ENCODE measurements around the gene TIA1. TPM values are rescaled to one million over a fixed set of nuclear protein-coding genes. Genes with fewer than 3 reads are reported as not detected.
"Not testable (repeated sequence)": the region's sequence is repeated elsewhere in the genome, so short reads cannot be mapped to it uniquely, and the experiment has no call there.

Gene TIA1
- total RNA-seq, 1 experiment from 2014 or later: 192 TPM

- Histone ChIP-seq H3K27me3 (ENCODE audit: low read length) (no peaks in the 10 kb centered on the region), H3K4me3 (ENCODE audit: low read length) (no peak overlapping the region), H3K4me2 (ENCODE audit: low read depth, low read length, poor library complexity, severe bottlenecking) (no peak overlapping the region), H3K4me1 (ENCODE audit: low read length) (peaks cover 7% of the 10 kb centered on the region), H3K9me2 (replicated peaks; ENCODE audit: insufficient read depth, low read length) (no peaks in the 10 kb centered on the region), H3K9me3 (ENCODE audit: low read length) (no peaks in the 10 kb centered on the region), H2AFZ (ENCODE audit: low read length) (no peak overlapping the region), H3K27ac (ENCODE audit: low read length) (no peak overlapping the region), H3K9ac (ENCODE audit: low read length) (no peak overlapping the region), H3K79me2 (ENCODE audit: low read length) (peaks cover 15% of the 10 kb centered on the region), H3K36me3 (ENCODE audit: insufficient read depth, low read length) (no peaks in the 10 kb centered on the region), H4K20me1 (ENCODE audit: insufficient read depth, low read depth, low read length) (no peaks in the 10 kb centered on the region)
- DNase-seq: no peak
These were observed 55.9 kb downstream of the TIA1 start for GRCh38 chr2:70192516-70192915.

GRCh38 chr2:70191244-70191735, 57.1 kb downstream of the TIA1 start:
- Histone ChIP-seq H3K9ac (ENCODE audit: low read length) (peak overlapping the region; percentile 93), H3K4me3 (ENCODE audit: low read length) (peak overlapping the region; percentile 89)

GRCh38 chr2:70190418-70191243, 57.8 kb downstream of the TIA1 start, which contains the start of gene C2orf42:
C2orf42 (minus strand) TSS chr2:70191019; CDS start chr2:70181985, 9,034 bp downstream.
- Histone ChIP-seq H3K79me2 (ENCODE audit: low read length) (peaks cover 15% of the 10 kb centered on the region), H3K36me3 (ENCODE audit: insufficient read depth, low read length) (no peaks in the 10 kb centered on the region), H3K27me3 (ENCODE audit: low read length) (no peaks in the 10 kb centered on the region), H4K20me1 (ENCODE audit: insufficient read depth, low read depth, low read length) (no peaks in the 10 kb centered on the region), H2AFZ (ENCODE audit: low read length) (peak within 1 kb of the TSS; percentile 85), H3K4me2 (ENCODE audit: low read depth, low read length, poor library complexity, severe bottlenecking) (peak within 1 kb of the TSS; percentile 81), H3K4me1 (ENCODE audit: low read length) (peaks cover 7% of the 10 kb centered on the region), H3K9ac (ENCODE audit: low read length) (peak within 1 kb of the TSS; percentile 93), H3K9me2 (replicated peaks; ENCODE audit: insufficient read depth, low read length) (no peaks in the 10 kb centered on the region), H3K4me3 (ENCODE audit: low read length) (peak within 1 kb of the TSS; percentile 89), H3K27ac (ENCODE audit: low read length) (peak within 1 kb of the TSS; percentile 90), H3K9me3 (ENCODE audit: low read length) (no peaks in the 10 kb centered on the region)
- peak; percentile 100 for DNase-seq

More at GRCh38 chr2:70191244-70191735, 57.1 kb downstream of the TIA1 start:
- no peaks in the 10 kb centered on the region for H3K9me2 ChIP-seq (replicated peaks; ENCODE audit: insufficient read depth, low read length)
- H3K36me3 ChIP-seq (ENCODE audit: insufficient read depth, low read length): no peaks in the 10 kb centered on the region
- H3K79me2 ChIP-seq (ENCODE audit: low read length): peaks cover 15% of the 10 kb centered on the region
- peak overlapping the region; percentile 85 for H2AFZ ChIP-seq (ENCODE audit: low read length)
- H3K4me1 ChIP-seq (ENCODE audit: low read length): peaks cover 7% of the 10 kb centered on the region
- H3K27ac ChIP-seq (ENCODE audit: low read length): peak overlapping the region; percentile 90
- no peaks in the 10 kb centered on the region for H3K27me3 ChIP-seq (ENCODE audit: low read length)
- H3K9me3 ChIP-seq (ENCODE audit: low read length): no peaks in the 10 kb centered on the region
- peak overlapping the region; percentile 81 for H3K4me2 ChIP-seq (ENCODE audit: low read depth, low read length, poor library complexity, severe bottlenecking)
- H4K20me1 ChIP-seq (ENCODE audit: insufficient read depth, low read depth, low read length): no peaks in the 10 kb centered on the region
- DNase-seq: no peak

GRCh38 chr2:70188460-70188859, 60.0 kb downstream of the TIA1 start:
- no peaks in the 10 kb centered on the region for H3K9me2 ChIP-seq (replicated peaks; ENCODE audit: insufficient read depth, low read length)
- no peak overlapping the region for H3K4me3 ChIP-seq (ENCODE audit: low read length)
- H2AFZ ChIP-seq (ENCODE audit: low read length): no peak overlapping the region

GRCh38 chr2:70187170-70187569, 61.3 kb downstream of the TIA1 start:
- H3K9me3 ChIP-seq (ENCODE audit: low read length); H3K9me2 ChIP-seq (replicated peaks; ENCODE audit: insufficient read depth, low read length); H3K4me3 ChIP-seq (ENCODE audit: low read length); H4K20me1 ChIP-seq (ENCODE audit: insufficient read depth, low read depth, low read length); H3K4me1 ChIP-seq (ENCODE audit: low read length); H3K4me2 ChIP-seq (ENCODE audit: low read depth, low read length, poor library complexity, severe bottlenecking); DNase-seq; H3K9ac ChIP-seq (ENCODE audit: low read length); H2AFZ ChIP-seq (ENCODE audit: low read length); H3K27ac ChIP-seq (ENCODE audit: low read length); H3K36me3 ChIP-seq (ENCODE audit: insufficient read depth, low read length); H3K27me3 ChIP-seq (ENCODE audit: low read length): not testable (repeated sequence)
- H3K79me2 ChIP-seq (ENCODE audit: low read length): peaks cover 15% of the 10 kb centered on the region

More at GRCh38 chr2:70188460-70188859, 60.0 kb downstream of the TIA1 start:
- no peak overlapping the region for H3K27ac ChIP-seq (ENCODE audit: low read length)
- no peak for DNase-seq
- no peak overlapping the region for H3K4me2 ChIP-seq (ENCODE audit: low read depth, low read length, poor library complexity, severe bottlenecking)
- peaks cover 7% of the 10 kb centered on the region for H3K4me1 ChIP-seq (ENCODE audit: low read length)
- H3K27me3 ChIP-seq (ENCODE audit: low read length): no peaks in the 10 kb centered on the region
- H3K9ac ChIP-seq (ENCODE audit: low read length): no peak overlapping the region
- H3K79me2 ChIP-seq (ENCODE audit: low read length): peaks cover 15% of the 10 kb centered on the region
- no peaks in the 10 kb centered on the region for H3K36me3 ChIP-seq (ENCODE audit: insufficient read depth, low read length)
- no peaks in the 10 kb centered on the region for H3K9me3 ChIP-seq (ENCODE audit: low read length)
- H4K20me1 ChIP-seq (ENCODE audit: insufficient read depth, low read depth, low read length): no peaks in the 10 kb centered on the region

GRCh38 chr2:70182689-70183088, 65.7 kb downstream of the TIA1 start:
- peaks cover 8% of the 10 kb centered on the region for H3K4me1 ChIP-seq (ENCODE audit: low read length)
- DNase-seq: no peak
- H2AFZ ChIP-seq (ENCODE audit: low read length): no peak overlapping the region
- no peaks in the 10 kb centered on the region for H4K20me1 ChIP-seq (ENCODE audit: insufficient read depth, low read depth, low read length)
- no peaks in the 10 kb centered on the region for H3K9me3 ChIP-seq (ENCODE audit: low read length)
- H3K27me3 ChIP-seq (ENCODE audit: low read length): no peaks in the 10 kb centered on the region
- no peaks in the 10 kb centered on the region for H3K79me2 ChIP-seq (ENCODE audit: low read length)
- no peaks in the 10 kb centered on the region for H3K9me2 ChIP-seq (replicated peaks; ENCODE audit: insufficient read depth, low read length)
- H3K36me3 ChIP-seq (ENCODE audit: insufficient read depth, low read length): no peaks in the 10 kb centered on the region; the same call in 1 of the 2 replicates
- no peak overlapping the region for H3K9ac ChIP-seq (ENCODE audit: low read length)
- no peak overlapping the region for H3K4me2 ChIP-seq (ENCODE audit: low read depth, low read length, poor library complexity, severe bottlenecking)
- no peak overlapping the region for H3K4me3 ChIP-seq (ENCODE audit: low read length)
- no peak overlapping the region for H3K27ac ChIP-seq (ENCODE audit: low read length)

GRCh38 chr2:70181363-70181956, 67.0 kb downstream of the TIA1 start:
- Histone ChIP-seq H2AFZ (ENCODE audit: low read length) (peak overlapping the region; percentile 12; the same call in 1 of the 2 replicates), H3K4me3 (ENCODE audit: low read length) (no peak overlapping the region), H3K9ac (ENCODE audit: low read length) (peak overlapping the region; percentile 8; the same call in 1 of the 2 replicates)

GRCh38 chr2:70173520-70173919, 74.9 kb downstream of the TIA1 start:
- Histone ChIP-seq H3K36me3 (ENCODE audit: insufficient read depth, low read length) (peaks cover 13% of the 10 kb centered on the region; the same call in 1 of the 2 replicates), H3K27me3 (ENCODE audit: low read length) (no peaks in the 10 kb centered on the region), H3K9me2 (replicated peaks; ENCODE audit: insufficient read depth, low read length) (no peaks in the 10 kb centered on the region), H3K4me3 (ENCODE audit: low read length) (no peak overlapping the region), H3K4me1 (ENCODE audit: low read length) (no peaks in the 10 kb centered on the region), H3K4me2 (ENCODE audit: low read depth, low read length, poor library complexity, severe bottlenecking) (no peak overlapping the region), H2AFZ (ENCODE audit: low read length) (no peak overlapping the region), H3K9me3 (ENCODE audit: low read length) (no peaks in the 10 kb centered on the region), H3K79me2 (ENCODE audit: low read length) (no peaks in the 10 kb centered on the region), H3K9ac (ENCODE audit: low read length) (no peak overlapping the region), H4K20me1 (ENCODE audit: insufficient read depth, low read depth, low read length) (no peaks in the 10 kb centered on the region), H3K27ac (ENCODE audit: low read length) (no peak overlapping the region)
- no peak for DNase-seq

More at GRCh38 chr2:70181363-70181956, 67.0 kb downstream of the TIA1 start:
- Histone ChIP-seq H3K9me3 (ENCODE audit: low read length) (no peaks in the 10 kb centered on the region), H3K4me1 (ENCODE audit: low read length) (peaks cover 8% of the 10 kb centered on the region), H3K36me3 (ENCODE audit: insufficient read depth, low read length) (no peaks in the 10 kb centered on the region; the same call in 1 of the 2 replicates), H3K9me2 (replicated peaks; ENCODE audit: insufficient read depth, low read length) (no peaks in the 10 kb centered on the region), H3K27ac (ENCODE audit: low read length) (peak overlapping the region; percentile 36; the same call in 1 of the 2 replicates), H4K20me1 (ENCODE audit: insufficient read depth, low read depth, low read length) (no peaks in the 10 kb centered on the region), H3K27me3 (ENCODE audit: low read length) (no peaks in the 10 kb centered on the region), H3K4me2 (ENCODE audit: low read depth, low read length, poor library complexity, severe bottlenecking) (no peak overlapping the region), H3K79me2 (ENCODE audit: low read length) (no peaks in the 10 kb centered on the region)
- no peak for DNase-seq

Data from Karpas-422 (cell line).